Breast epithelium (tissue), 4 donors: Measurements from ENCODE around the gene GAB2. TPM values are rescaled to one million over a fixed set of nuclear protein-coding genes. Genes with fewer than 3 reads are reported as not detected.
A peak's percentile ranks its signal among the peaks of the same experiment; 100 is the strongest.

ENCODE experiments used
- DNase-seq, 2 donors: peaks; one replicate each; pipeline ENCODE4 v3.0.0-alpha.2; 2019; ENCODE audit warnings: low spot score in 2 of 2
- H3K27ac ChIP-seq, 2 donors: fragments of 200-600 bp; sonication (generic) in 1 of 2; one replicate each; pipeline ENCODE4 v1.5.1; 2016 to 2019; ENCODE audit warnings: mild to moderate bottlenecking in 1 of 2
- H3K27me3 ChIP-seq, 2 donors: fragments of 200-600 bp; sonication (generic) in 1 of 2; one replicate each; pipeline versions ENCODE4 v1.5.1 to v1.6.0; 2017 to 2019; ENCODE audit warnings: control low read depth in 1 of 2, mild to moderate bottlenecking in 1 of 2
- H3K36me3 ChIP-seq: fragments of 200-600 bp; one replicate; pipeline ENCODE4 v1.5.1; 2019
- H3K4me1 ChIP-seq, 2 donors: fragments of 200-600 bp; sonication (generic); one replicate each; pipeline ENCODE4 v1.5.1; 2016 to 2019; ENCODE audit warnings: control low read depth in 1 of 2
- H3K4me3 ChIP-seq, 3 donors: fragments of 200-600 bp; sonication (generic); 1 replicate in 2 of 3; 2 replicates in 1 of 3; pipeline ENCODE4 v1.5.1; 2016 to 2019; ENCODE audit warnings: mild to moderate bottlenecking in 3 of 3, moderate library complexity in 2 of 3
- H3K9me3 ChIP-seq, 2 donors: fragments of 200-600 bp; sonication (generic) in 1 of 2; one replicate each; pipeline ENCODE4 v1.5.1; 2016 to 2019; ENCODE audit warnings: control low read depth in 1 of 2
- CTCF ChIP-seq, 3 donors: fragments of 450-650 bp; IDR thresholded peaks; one replicate each; pipeline ENCODE4 v1.5.1; 2016 to 2017; ENCODE audit warnings: antibody characterized with exemption in 3 of 3, mild to moderate bottlenecking in 3 of 3, moderate library complexity in 3 of 3
- POLR2A ChIP-seq: fragments of 450-650 bp; IDR thresholded peaks from one replicate; pipeline ENCODE4 v1.6.1; 2016; ENCODE audit warnings: antibody characterized with exemption, mild to moderate bottlenecking, moderate library complexity
- POLR2AphosphoS5 ChIP-seq, 3 donors: sonication (generic); formaldehyde crosslinking; IDR thresholded peaks; one replicate each; pipeline ENCODE4 v1.6.1; 2017; ENCODE audit warnings: antibody characterized with exemption in 3 of 3
- intact Hi-C: fragments of 100-400 bp; cut with DNase I; formaldehyde crosslinking; loops from one replicate; pipeline ENCODE4 v1.15.1; 2023; ENCODE audit warnings: low total_unique reads
- total RNA-seq, 3 donors: library from RNA; depleted of rRNA; stranded (reverse); fragments of >200 nt; gene quantifications; one replicate each; pipeline ENCODE4 v1.1.0, GENCODE V29; 2016

Gene GAB2
- total RNA-seq, 3 donors from 2014 or later = 22.9 to 43.8 (median 24.9) TPM

GRCh38 chr11:78207532-78208256, 209.9 kb downstream of the GAB2 start:
- Histone ChIP-seq H3K4me1 (no peaks in the 10 kb centered on the region), H3K36me3 (no peaks in the 10 kb centered on the region), H3K9me3 (no peaks in the 10 kb centered on the region), H3K27ac (no peak overlapping the region), H3K27me3 (no peaks in the 10 kb centered on the region), H3K4me3 (no peak overlapping the region)
- TF ChIP-seq CTCF (IDR thresholded peaks at IDR 0.05) = no peak
- no peak for TF ChIP-seq POLR2AphosphoS5 (IDR thresholded peaks at IDR 0.05)
- no peak for TF ChIP-seq POLR2A
- DNase-seq = peak in 1 of 2 donors; percentile 36
- intact Hi-C loops = no loop called here

DNA sequence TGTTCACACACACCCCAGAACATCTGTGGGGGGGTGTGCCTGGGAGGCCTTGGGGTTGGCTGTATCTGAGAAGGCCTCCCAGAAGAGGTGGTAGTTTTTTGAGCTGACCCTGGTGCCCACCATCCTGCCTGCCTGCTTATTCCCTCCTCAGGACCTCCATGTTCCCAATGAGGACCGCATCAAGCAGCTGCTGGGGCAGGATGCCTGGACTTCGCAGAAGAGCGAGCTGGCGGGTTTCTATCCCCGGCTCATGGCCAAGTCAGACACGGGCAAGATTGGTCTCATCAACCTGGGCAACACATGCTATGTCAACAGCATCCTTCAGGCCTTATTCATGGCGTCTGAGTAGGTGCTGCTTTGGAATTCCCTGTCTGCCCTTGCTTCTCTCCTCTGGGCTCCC, 211.9 kb downstream of the GAB2 start:
- no peaks in the 10 kb centered on the region for H3K4me1 ChIP-seq
- H3K27me3 ChIP-seq = no peaks in the 10 kb centered on the region
- DNase-seq = peak in 1 of 2 donors; percentile 33
- intact Hi-C loops = no loop called here
- TF ChIP-seq POLR2AphosphoS5 (IDR thresholded peaks at IDR 0.05) (no peak), POLR2A (no peak), CTCF (IDR thresholded peaks at IDR 0.05) (no peak)
- H3K27ac ChIP-seq = no peak overlapping the region
- no peak overlapping the region for H3K4me3 ChIP-seq
- no peaks in the 10 kb centered on the region for H3K9me3 ChIP-seq
- no peaks in the 10 kb centered on the region for H3K36me3 ChIP-seq

GRCh38 chr11:78205256-78205655, 212.4 kb downstream of the GAB2 start:
- Histone ChIP-seq H3K27me3 (no peaks in the 10 kb centered on the region), H3K9me3 (no peaks in the 10 kb centered on the region), H3K27ac (no peak overlapping the region), H3K4me3 (no peak overlapping the region), H3K4me1 (no peaks in the 10 kb centered on the region), H3K36me3 (no peaks in the 10 kb centered on the region)
- TF ChIP-seq CTCF (IDR thresholded peaks at IDR 0.05) (no peak), POLR2A (no peak), POLR2AphosphoS5 (IDR thresholded peaks at IDR 0.05) (no peak)
- DNase-seq = peak in 1 of 2 donors; percentile 14
- intact Hi-C loops = no loop called here

DNA sequence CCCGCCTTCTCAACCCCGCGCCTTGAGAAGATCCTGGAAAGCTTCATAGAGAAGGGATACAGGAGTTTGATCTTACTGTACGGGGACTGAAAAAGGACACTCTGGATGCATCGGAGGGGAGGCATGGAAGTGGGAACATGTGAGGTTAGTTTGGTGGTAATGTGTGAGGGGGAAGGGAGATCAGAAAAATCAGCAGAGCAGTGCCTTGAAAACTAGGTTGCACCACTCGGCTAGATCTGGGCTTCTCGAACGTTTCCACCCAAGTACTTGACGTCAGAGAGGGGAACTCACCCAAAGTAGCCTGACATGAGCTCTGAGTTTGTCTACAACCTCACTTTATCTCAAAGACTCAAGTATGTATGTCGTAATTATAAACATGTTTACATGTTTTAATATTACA, 214.4 kb downstream of the GAB2 start:
- Histone ChIP-seq H3K4me1 (no peaks in the 10 kb centered on the region), H3K36me3 (no peaks in the 10 kb centered on the region), H3K9me3 (no peaks in the 10 kb centered on the region), H3K27me3 (no peaks in the 10 kb centered on the region), H3K27ac (no peak overlapping the region), H3K4me3 (no peak overlapping the region)
- no peak for TF ChIP-seq CTCF (IDR thresholded peaks at IDR 0.05)
- no peak for TF ChIP-seq POLR2AphosphoS5 (IDR thresholded peaks at IDR 0.05)
- no peak for TF ChIP-seq POLR2A
- DNase-seq = no peak
- intact Hi-C loops = no loop called here

DNA sequence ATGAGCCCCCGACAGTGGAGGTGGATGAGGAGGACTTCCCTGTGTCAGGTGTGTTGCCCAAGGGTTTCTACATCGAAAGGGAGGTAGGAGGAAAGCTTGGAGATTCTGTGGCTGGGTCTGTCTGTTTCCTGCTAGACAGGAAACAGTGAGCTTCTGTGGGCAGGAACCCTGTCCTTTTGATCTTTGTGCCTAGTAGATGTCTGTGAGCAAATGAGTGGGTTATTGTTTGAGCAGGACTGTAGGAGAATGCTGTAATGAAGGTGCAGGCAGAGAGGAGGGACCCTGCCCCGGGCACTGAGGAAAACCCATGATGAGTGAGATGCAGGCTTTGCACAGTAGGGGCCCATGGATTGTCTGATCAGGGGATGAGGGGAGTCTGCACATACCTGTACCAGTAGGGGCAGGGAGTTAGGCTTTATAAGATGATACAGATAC, 214.9 kb downstream of the GAB2 start:
- H3K36me3 ChIP-seq = no peaks in the 10 kb centered on the region

More for the DNA sequence above, 214.9 kb downstream of the GAB2 start:
- H3K27ac ChIP-seq = no peak overlapping the region
- no peak overlapping the region for H3K4me3 ChIP-seq
- H3K27me3 ChIP-seq = no peaks in the 10 kb centered on the region
- TF ChIP-seq POLR2AphosphoS5 (IDR thresholded peaks at IDR 0.05) (no peak), CTCF (IDR thresholded peaks at IDR 0.05) (no peak), POLR2A (no peak)
- H3K9me3 ChIP-seq = no peaks in the 10 kb centered on the region
- no peaks in the 10 kb centered on the region for H3K4me1 ChIP-seq
- intact Hi-C loops = no loop called here
- peak in 1 of 2 donors; percentile 6 for DNase-seq
